GM19468 (cell line): ENCODE data around the gene SIMC1.
"Not testable (repeated sequence)": the region's sequence is repeated elsewhere in the genome, so short reads cannot be mapped to it uniquely, and the experiment has no call there.

Experiments used
- ATAC-seq: cut with Tn5 transposase; IDR thresholded peaks from one replicate; pipeline ENCODE4 v1.9.1; 2021; ENCODE audit warnings: mild to moderate bottlenecking, moderate library complexity, moderate number of reproducible peaks; ENCODE audit not compliant: unreplicated experiment; ENCODE audit errors: extremely low read depth

The SIMC1 gene

DNA sequence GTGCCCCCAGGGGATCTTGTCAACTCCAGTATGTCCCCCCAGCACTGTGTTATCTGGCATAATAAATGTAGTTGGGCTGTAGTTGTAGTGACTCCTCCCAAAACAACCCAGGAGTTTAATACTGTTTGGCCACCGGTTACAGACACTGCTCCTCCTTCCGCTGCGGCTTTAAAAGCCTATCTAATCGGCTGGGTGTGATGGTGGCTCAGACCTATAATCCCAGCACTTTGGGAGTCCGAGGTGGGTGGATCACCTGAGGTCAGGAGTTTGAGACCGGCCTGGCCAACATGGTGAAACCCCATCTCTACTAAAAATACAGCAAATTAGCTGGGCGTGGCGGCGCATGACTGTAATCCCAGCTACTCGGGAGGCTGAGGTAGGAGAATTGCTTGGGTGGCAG lies 34.7 kb upstream of the SIMC1 start:
- ATAC-seq, result not testable (repeated sequence)

DNA sequence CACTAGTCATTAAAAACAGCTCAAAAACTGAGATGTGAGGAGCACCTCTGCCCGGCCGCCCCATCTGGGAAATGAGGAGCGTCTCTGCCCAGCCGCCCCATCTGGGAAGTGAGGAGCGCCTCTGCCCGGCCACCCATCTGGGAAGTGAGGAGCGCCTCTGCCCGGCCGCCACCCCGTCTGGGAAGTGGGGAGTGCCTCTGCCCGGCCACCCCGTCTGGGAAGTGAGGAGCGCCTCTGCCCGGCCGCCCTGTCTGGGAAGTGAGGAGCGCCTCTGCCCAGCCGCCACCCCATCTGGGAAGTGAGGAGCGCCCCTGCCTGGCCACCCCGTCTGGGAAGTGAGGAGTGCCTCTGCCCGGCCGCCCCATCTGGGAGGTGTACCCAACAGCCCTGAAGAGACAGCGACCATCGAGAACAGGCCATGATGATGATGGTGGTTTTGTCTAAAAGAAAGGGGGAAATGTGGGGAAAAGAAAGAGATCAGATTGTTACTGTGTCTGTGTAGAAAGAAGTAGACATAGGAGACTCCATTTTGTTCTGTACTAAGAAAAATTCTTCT lies 23.7 kb upstream of the SIMC1 start:
- not testable (repeated sequence) for ATAC-seq

DNA sequence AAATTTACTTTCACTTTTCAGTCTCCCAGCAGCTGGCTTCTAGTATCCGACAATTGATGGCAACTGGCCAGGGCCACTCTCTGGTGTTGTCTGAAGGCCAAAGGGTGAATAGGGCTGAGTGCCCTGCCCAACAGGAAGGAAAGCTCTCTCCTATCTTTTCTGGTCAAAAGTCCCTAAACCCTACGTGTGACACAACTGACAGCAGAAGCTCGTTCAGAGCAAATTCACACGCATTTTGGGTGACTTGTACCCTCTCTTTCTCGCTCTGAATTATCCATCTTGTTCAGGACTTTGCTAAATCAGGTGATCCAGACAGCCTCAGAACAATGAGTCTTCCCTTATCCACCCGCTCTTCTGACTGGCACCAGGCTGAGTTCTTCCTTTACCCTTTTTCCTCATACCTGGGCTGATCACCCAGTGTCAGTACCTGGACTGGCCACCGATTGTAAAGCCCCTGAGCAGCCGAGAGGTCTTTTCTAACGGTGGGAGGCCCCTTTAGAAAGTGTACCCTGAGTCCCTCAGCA lies 21.8 kb upstream of the SIMC1 start:
- not testable (repeated sequence) for ATAC-seq

DNA sequence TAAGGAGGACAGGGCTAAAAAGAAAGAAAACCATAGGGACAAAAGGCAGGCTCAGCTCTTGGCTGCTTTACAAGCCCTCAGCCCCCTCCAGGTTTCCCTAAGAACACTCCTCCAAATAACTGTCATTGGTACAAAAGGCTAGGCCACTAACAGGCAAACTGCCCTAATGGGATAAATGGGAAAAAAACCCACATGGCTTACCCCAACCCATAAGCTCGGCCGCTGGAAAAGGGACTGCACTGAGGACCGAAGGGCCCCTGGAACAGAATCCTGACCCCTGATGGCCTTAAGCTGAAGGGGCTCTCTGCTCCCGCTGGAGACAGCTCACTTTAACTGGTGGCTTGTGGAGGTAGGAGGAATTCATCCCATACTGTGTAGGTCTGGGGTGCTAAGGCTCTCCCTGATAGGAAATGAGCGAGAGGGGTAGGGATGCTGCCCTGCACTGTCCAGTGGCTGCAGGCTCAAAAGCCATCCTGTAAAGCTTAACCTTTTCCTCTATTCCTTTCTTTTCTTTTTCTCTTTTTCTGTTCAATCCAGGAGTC lies 21.0 kb upstream of the SIMC1 start:
- not testable (repeated sequence) for ATAC-seq

DNA sequence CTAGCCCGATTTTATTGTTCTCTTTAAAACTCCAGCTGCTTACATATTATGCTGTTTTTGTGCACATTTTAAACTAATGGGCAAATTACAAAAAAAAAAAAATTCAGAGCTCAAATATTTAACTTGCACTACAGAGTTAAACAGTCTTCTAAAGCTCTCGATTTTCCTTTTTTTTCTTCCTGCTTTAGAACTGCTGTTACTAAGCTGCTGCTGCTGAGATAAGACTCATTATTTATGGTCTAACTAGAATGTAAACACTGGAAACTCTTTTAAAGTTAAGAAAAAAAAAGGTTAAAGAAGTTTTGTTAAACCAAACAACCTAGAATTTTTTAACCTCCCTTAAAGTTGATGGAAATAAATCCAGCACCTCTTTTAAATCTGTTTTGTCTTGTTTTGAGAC lies 20.5 kb upstream of the SIMC1 start:
- ATAC-seq, result not testable (repeated sequence)

DNA sequence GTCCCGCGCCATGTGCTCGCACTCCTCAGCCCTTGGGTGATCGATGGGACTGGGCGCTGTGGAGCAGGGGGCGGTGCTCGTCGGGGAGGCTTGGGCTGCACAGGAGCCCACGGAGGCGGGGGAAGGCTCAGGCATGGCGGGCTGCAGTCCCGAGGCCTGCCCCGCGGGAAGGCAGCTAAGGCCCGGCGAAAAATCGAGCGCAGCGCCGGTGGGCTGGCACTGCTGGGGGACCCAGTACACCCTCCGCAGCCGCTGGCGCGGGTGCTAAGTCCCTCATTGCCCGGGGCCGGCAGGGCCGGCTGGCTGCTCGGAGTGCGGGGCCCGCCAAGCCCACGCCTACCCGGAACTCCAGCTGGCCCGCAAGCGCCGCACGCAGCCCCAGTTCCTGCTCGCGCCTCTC lies 16.2 kb upstream of the SIMC1 start:
- not testable (repeated sequence) for ATAC-seq

DNA sequence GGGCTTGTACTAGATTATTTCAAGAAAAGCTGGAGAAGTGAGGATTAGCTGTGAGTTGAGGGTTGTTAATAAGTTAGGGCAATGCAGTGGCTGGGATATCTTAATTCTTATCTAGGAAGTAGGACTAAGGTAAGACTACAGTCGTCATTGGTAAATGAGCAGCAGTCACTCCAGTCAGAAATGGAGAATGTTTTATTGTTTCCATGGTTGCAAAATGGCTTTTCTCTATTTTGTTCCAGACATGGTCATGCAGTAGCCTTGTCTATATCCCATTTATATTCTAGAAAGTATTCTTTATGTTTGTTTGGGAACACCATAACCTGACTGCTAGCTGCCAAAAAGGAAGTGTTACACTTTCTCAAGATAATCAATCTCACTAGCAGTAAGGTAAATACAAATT lies 9.9 kb upstream of the SIMC1 start:
- not testable (repeated sequence) for ATAC-seq

DNA sequence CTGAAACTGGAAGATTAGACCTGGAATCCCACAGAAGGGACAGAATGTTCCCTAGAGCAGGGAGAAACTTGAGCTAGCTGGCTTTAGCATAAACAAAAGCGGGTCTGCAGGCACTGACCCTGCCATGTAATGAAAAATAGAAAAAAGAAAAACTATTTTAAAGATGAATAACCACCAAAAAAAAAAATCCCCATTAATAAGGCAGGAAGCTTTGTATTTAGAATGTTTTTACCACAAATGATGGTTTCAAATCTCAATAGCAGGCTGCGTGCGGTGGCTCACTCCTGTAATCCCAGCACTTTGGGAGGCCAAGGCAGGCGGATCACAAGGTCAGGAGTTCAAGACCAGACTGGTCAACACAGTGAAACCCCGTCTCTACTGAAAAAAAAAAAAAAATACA lies 5.0 kb upstream of the SIMC1 start:
- not testable (repeated sequence) for ATAC-seq

DNA sequence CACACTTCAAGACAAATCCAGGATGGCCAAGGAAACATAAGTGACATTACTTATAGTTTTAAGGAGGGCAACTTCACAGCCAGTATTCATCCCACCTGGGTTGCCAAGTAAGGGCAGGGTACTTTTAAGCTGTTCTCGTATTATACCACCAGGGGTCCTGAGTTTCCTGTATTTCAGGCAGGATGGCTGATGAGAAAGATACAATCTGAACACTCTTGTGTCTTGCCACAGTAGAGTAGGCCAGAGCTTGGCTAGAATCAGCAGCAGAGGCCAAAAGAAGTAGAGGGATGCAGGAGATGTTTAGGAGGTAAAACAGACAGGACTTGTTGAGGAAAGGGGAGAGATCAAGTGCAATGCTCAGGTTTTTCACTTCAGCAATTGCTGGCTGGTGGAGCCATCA lies 3.1 kb upstream of the SIMC1 start:
- not testable (repeated sequence) for ATAC-seq

DNA sequence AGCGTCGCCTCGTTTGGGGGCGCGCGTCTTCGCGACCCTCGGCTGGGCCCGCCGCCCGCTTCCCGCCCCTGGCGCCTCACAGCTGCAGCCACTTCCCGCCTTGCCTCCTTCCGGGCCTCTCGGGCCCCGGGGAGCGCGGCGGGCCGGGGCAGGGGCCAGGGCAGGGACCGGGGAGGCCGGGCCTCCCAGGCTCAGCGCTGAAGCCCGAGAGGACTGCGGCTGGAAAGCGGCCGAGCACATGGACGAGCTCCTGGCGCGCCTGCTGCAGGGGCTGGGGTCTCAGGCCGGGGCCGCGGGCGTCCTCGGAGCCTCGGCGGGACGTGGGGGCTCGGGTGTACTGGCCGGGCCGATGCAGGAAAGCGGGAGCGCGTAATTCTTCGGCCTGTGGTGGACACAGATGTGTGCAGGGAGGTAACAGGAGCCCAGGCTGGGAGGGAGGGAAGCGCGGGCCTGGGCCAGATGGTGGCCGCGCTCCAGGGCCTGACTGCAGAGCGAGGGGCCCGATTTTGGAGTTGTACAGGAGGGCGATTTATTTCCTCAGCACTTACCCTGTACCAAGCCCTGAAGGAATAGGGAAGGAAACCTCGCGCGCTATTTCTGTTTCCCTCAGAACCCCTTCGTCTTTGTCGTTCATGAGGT lies 540 bp downstream of the SIMC1 start:
- not testable (repeated sequence) for ATAC-seq

DNA sequence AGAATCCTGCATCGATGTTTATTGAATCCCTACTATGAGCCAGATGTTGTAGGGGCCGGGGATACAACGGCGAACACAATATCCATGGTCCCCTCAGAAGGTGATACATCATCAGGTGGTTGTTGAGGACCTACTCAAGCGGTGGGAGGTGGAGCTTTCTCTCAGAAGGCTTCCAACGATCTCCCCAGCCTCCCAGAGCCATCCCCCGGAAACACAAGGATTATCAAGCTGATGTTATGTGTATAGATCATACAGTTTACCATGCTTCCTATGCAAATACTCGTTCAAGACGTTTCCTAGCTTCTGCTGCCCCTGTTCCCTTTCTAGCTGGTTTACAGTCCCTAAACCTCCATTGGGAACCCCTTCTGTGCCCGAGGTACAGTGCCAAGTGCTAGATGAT lies 1.1 kb downstream of the SIMC1 start:
- not testable (repeated sequence) for ATAC-seq

DNA sequence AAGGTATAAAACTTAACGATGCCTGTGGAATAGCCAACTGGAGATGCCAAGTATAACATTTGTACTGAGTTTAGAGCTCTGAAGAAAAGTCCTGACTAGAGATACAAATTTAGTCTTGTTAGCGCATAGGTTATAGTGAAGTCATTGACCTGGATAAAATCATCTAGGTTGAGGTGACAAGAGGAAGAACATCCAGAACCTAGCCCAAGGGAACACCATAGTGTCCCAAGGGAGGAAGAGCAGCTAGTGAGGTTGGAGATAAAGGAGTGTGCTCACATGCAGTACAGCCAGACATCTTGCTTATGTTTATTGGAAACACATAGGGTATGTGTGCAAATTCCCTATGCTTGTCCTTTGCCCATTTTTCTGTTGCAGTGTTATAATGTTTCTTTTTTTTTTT lies 6.1 kb downstream of the SIMC1 start:
- not testable (repeated sequence) for ATAC-seq

DNA sequence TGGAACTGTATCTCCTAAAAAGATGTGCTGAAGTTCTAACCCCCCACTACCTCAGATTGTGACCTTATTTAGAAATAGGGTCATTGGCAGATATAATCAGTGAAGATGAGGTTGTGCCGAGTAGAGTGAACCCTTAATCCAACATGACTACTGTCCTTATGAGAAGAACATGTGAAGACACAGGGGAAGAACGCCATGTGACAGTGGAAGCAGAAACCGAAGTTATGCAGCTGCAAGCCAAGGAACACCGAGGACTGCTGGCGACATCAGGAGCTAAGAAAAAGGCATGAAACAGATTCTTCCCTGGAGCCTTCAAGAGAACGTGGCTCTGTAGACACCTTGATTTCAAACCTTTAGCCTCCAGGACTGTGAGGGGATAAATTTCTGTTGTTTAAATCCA lies 6.8 kb downstream of the SIMC1 start:
- ATAC-seq, result not testable (repeated sequence)

DNA sequence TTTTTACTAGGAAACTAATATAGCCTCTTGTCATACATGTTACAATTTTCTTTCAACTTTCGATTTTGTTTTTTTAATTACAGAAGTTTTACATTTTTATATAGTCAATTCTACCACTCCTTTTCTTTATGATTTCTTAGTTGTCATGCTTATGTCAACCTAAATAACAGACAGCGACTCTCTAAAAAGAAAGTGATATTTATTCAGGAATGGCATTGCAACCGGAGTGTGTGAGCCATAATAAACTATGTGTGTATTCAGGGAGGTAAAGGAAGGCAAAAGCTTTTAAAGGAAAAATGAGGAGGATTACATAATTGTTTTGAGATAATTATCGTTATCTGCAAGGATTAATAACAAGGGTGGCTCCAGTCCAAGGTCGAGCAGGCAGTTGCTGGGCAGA lies 7.3 kb downstream of the SIMC1 start:
- ATAC-seq, result not testable (repeated sequence)

DNA sequence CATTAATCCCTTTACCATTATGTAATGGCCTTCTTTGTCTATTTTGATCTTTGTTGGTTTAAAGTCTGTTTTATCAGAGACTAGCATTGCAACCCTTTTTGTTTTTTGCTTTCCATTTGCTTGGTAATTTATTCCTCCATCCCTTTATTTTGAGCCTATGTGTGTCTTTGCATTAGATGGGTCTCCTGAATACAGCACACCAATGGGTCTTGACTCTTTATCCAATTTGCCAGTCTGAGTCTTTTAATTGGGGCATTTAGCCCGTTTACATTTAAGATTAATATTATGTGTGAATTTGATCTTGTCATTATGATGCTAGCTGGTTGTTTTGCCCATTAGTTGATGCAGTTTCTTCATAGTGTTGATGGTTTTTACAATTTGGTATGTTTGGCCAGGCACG lies 12.5 kb downstream of the SIMC1 start:
- not testable (repeated sequence) for ATAC-seq

DNA sequence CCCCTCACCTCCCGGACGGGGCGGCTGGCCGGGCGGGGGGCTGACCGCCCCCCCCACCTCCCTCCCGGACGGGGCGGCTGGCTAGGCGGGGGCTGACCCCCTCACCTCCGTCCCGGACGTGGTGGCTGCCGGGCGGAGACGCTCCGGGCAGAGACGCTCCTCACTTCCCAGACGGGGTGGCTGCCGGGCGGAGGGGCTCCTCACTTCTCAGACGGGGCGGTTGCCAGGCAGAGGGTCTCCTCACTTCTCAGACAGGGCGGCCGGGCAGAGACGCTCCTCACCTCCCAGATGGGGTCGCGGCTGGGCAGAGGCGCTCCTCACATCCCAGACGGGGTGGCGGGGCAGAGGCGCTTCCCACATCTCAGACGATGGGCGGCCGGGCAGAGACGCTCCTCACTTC lies 13.9 kb downstream of the SIMC1 start:
- ATAC-seq, result not testable (repeated sequence)

DNA sequence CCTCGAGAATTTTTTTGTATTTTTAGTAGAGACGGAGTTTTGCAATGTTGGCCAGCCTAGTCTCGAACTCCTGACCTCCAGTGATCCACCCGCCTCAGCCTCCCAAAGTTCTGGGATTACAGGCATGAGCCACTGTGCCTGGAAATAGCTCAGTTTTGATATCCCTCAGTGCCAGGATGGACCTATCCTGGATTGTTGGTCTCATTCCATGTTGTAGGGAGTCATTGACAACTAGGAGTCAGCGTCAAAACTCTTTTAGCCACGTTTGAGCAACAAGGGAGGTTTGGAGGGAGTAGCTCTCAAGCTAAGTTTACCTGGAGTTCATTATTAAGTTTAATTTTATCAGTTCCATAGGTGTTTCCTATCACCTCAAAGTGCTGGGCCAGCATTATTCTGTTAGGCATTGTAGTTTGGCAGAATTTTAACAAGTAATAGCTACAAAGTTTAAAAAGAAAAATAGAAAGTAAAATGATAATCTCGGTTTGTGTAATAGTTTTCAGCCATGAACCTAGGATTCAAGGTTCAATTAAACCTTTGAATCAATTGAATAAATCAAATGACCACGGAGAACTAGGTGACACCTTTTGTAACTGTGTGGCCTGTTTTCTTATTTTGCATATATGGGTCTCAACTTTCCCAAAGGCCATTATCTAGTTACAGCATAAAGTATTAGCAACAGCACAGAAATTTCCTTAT lies 15.3 kb downstream of the SIMC1 start:
- not testable (repeated sequence) for ATAC-seq

DNA sequence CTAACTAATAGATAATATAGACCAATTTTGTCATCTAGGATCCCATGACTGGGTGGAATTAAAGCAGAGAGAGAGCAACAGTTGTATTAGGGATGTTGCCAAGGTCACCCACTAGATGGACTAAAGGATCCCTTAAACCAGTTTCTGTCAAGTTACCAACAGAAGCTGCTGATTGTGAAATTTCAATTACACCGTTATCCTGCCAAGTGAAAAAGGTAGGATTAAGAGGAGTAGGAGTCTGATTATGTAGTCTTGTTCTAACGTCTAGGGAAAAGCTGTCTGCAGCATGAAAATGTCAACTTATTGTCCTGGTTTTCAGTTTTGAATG lies 15.8 kb downstream of the SIMC1 start:
- ATAC-seq, result not testable (repeated sequence)

DNA sequence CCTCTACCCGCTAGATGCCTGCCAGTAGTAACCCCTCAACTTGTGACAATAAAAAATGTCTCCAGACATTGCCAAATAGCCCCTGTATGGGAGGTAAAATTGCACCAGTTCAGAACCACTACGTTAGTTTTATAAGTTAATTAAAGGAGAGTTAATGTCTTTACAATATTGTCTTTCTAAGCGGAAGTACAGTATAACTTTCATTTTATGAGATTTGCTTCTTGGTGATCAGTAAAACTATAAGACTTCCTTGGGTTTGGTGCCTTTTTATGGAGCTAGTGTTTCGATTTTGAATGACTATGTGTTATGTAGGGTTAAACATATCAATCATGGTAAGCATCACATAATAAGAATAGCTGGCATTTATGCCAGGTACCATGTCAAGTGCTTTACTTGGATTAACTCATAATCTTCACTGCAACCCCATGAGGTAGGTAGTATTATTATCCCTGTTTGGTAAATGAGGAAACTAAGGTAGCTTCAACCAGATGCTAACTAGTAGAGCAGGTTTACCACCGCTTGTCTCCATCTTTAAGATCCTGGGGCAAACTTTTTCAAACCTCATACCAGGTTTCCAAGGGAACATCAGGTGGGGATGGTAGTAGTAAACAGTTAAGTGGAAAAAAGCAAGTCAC lies 19.8 kb downstream of the SIMC1 start:
- not testable (repeated sequence) for ATAC-seq

DNA sequence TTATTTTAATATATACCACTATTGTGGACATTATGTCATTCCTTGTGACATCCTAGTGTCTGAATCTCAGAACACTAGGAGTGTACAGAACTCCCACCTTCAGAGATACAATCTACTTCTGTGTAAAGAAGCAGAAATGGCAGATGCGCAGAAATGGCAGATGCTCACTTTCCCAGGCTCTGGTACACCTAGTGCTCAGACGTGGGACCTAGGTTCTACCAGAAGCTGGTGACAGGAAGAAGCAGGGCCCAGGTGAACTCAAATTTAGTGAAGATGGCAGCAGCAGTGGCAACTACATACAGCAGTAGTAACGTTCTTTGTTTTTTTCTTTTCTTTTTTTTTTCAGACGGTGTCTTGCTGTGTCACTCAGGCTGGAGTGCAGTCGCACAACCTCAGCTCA lies 22.5 kb downstream of the SIMC1 start:
- not testable (repeated sequence) for ATAC-seq

DNA sequence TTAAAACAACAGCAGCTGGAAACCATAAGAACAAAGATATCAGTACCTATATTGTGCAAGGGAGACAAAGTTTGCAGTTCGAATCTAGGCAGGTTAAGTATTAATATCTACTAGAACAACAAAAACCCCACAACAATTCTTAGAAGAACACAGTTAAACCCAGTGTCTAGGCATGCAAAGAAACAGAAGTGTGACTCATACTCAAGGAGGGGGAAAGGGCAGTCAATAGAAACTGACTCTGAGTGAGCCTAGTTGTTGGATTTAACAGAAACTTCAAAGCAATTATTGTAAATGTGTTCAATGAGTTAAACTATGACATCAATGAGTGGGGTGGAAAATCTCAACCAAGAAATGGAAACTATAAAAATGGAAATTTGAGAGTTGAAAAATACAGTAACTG lies 28.2 kb downstream of the SIMC1 start:
- ATAC-seq, result not testable (repeated sequence)
